ENCODE results near the gene ADAMTS13.

Gene ADAMTS13

GRCh38 chr9:133428617-133429101, 6.5 kb downstream of the ADAMTS13 start:
- Histone ChIP-seq H3K4me1 (ENCODE audit: control insufficient read depth, low read depth, low read length) (peaks cover 6% of the 10 kb centered on the region), H3K27ac (ENCODE audit: low read length) (no peak overlapping the region), H3K36me3 (ENCODE audit: control insufficient read depth, low read depth, low read length) (no peaks in the 10 kb centered on the region), H3K27me3 (ENCODE audit: control insufficient read depth, insufficient read depth, low read length) (peaks cover 19% of the 10 kb centered on the region), H3K9me3 (ENCODE audit: control insufficient read depth, low read depth, low read length) (no peaks in the 10 kb centered on the region), H3K4me3 (ENCODE audit: low read length) (peak overlapping the region; percentile 56), H3K9ac (ENCODE audit: low read length) (no peak overlapping the region)

- H3K36me3 ChIP-seq (ENCODE audit: control insufficient read depth, low read depth, low read length): no peaks in the 10 kb centered on the region
- no peak overlapping the region for H3K9ac ChIP-seq (ENCODE audit: low read length)
- peak overlapping the region; percentile 56 for H3K4me3 ChIP-seq (ENCODE audit: low read length)
- H3K9me3 ChIP-seq (ENCODE audit: control insufficient read depth, low read depth, low read length): no peaks in the 10 kb centered on the region
- H3K27ac ChIP-seq (ENCODE audit: low read length): no peak overlapping the region
- peaks cover 6% of the 10 kb centered on the region for H3K4me1 ChIP-seq (ENCODE audit: control insufficient read depth, low read depth, low read length)
- peaks cover 19% of the 10 kb centered on the region for H3K27me3 ChIP-seq (ENCODE audit: control insufficient read depth, insufficient read depth, low read length)
These were observed 7.0 kb downstream of the ADAMTS13 start for GRCh38 chr9:133429214-133429613.

- peak overlapping the region; percentile 32 for H3K9ac ChIP-seq (ENCODE audit: low read length)
- peaks cover 19% of the 10 kb centered on the region for H3K27me3 ChIP-seq (ENCODE audit: control insufficient read depth, insufficient read depth, low read length)
- H3K27ac ChIP-seq (ENCODE audit: low read length): no peak overlapping the region
- peak overlapping the region; percentile 56 for H3K4me3 ChIP-seq (ENCODE audit: low read length)
- H3K4me1 ChIP-seq (ENCODE audit: control insufficient read depth, low read depth, low read length): peaks cover 6% of the 10 kb centered on the region
- H3K9me3 ChIP-seq (ENCODE audit: control insufficient read depth, low read depth, low read length): no peaks in the 10 kb centered on the region
- no peaks in the 10 kb centered on the region for H3K36me3 ChIP-seq (ENCODE audit: control insufficient read depth, low read depth, low read length)
These were observed 7.5 kb downstream of the ADAMTS13 start for GRCh38 chr9:133429641-133430161.

GRCh38 chr9:133430244-133430643, 8.1 kb downstream of the ADAMTS13 start:
- Histone ChIP-seq H3K36me3 (ENCODE audit: control insufficient read depth, low read depth, low read length) (no peaks in the 10 kb centered on the region), H3K4me1 (ENCODE audit: control insufficient read depth, low read depth, low read length) (peaks cover 6% of the 10 kb centered on the region), H3K4me3 (ENCODE audit: low read length) (peak overlapping the region; percentile 56), H3K9me3 (ENCODE audit: control insufficient read depth, low read depth, low read length) (no peaks in the 10 kb centered on the region), H3K27me3 (ENCODE audit: control insufficient read depth, insufficient read depth, low read length) (peaks cover 19% of the 10 kb centered on the region), H3K27ac (ENCODE audit: low read length) (no peak overlapping the region), H3K9ac (ENCODE audit: low read length) (no peak overlapping the region)

- Histone ChIP-seq H3K4me1 (ENCODE audit: control insufficient read depth, low read depth, low read length) (no peaks in the 10 kb centered on the region), H3K36me3 (ENCODE audit: control insufficient read depth, low read depth, low read length) (no peaks in the 10 kb centered on the region), H3K4me3 (ENCODE audit: low read length) (no peak overlapping the region), H3K27me3 (ENCODE audit: control insufficient read depth, insufficient read depth, low read length) (peaks cover 10% of the 10 kb centered on the region), H3K9ac (ENCODE audit: low read length) (no peak overlapping the region), H3K27ac (ENCODE audit: low read length) (no peak overlapping the region), H3K9me3 (ENCODE audit: control insufficient read depth, low read depth, low read length) (no peaks in the 10 kb centered on the region)
These were observed 11.2 kb downstream of the ADAMTS13 start for GRCh38 chr9:133433351-133433843.

- no peaks in the 10 kb centered on the region for H3K27me3 ChIP-seq (ENCODE audit: control insufficient read depth, insufficient read depth, low read length)
- H3K9me3 ChIP-seq (ENCODE audit: control insufficient read depth, low read depth, low read length): no peaks in the 10 kb centered on the region
These were observed 14.5 kb downstream of the ADAMTS13 start for GRCh38 chr9:133436681-133437080.

GRCh38 chr9:133437753-133438531, 15.8 kb downstream of the ADAMTS13 start:
- Histone ChIP-seq H3K4me1 (ENCODE audit: control insufficient read depth, low read depth, low read length) (no peaks in the 10 kb centered on the region), H3K36me3 (ENCODE audit: control insufficient read depth, low read depth, low read length) (no peaks in the 10 kb centered on the region), H3K9ac (ENCODE audit: low read length) (no peak overlapping the region), H3K27ac (ENCODE audit: low read length) (no peak overlapping the region), H3K9me3 (ENCODE audit: control insufficient read depth, low read depth, low read length) (no peaks in the 10 kb centered on the region), H3K27me3 (ENCODE audit: control insufficient read depth, insufficient read depth, low read length) (no peaks in the 10 kb centered on the region), H3K4me3 (ENCODE audit: low read length) (no peak overlapping the region)

More at GRCh38 chr9:133436681-133437080, 14.5 kb downstream of the ADAMTS13 start:
- H3K9ac ChIP-seq (ENCODE audit: low read length): no peak overlapping the region
- H3K4me1 ChIP-seq (ENCODE audit: control insufficient read depth, low read depth, low read length): no peaks in the 10 kb centered on the region
- no peak overlapping the region for H3K27ac ChIP-seq (ENCODE audit: low read length)
- no peaks in the 10 kb centered on the region for H3K36me3 ChIP-seq (ENCODE audit: control insufficient read depth, low read depth, low read length)
- no peak overlapping the region for H3K4me3 ChIP-seq (ENCODE audit: low read length)

GRCh38 chr9:133439337-133439736, 17.2 kb downstream of the ADAMTS13 start:
- no peak overlapping the region for H3K4me3 ChIP-seq (ENCODE audit: low read length)
- no peak overlapping the region for H3K27ac ChIP-seq (ENCODE audit: low read length)
- H3K36me3 ChIP-seq (ENCODE audit: control insufficient read depth, low read depth, low read length): no peaks in the 10 kb centered on the region
- H3K4me1 ChIP-seq (ENCODE audit: control insufficient read depth, low read depth, low read length): no peaks in the 10 kb centered on the region
- no peak overlapping the region for H3K9ac ChIP-seq (ENCODE audit: low read length)
- H3K27me3 ChIP-seq (ENCODE audit: control insufficient read depth, insufficient read depth, low read length): no peaks in the 10 kb centered on the region
- no peaks in the 10 kb centered on the region for H3K9me3 ChIP-seq (ENCODE audit: control insufficient read depth, low read depth, low read length)

GRCh38 chr9:133440874-133441273, 18.7 kb downstream of the ADAMTS13 start:
- Histone ChIP-seq H3K27ac (ENCODE audit: low read length) (no peak overlapping the region), H3K27me3 (ENCODE audit: control insufficient read depth, insufficient read depth, low read length) (no peaks in the 10 kb centered on the region), H3K4me1 (ENCODE audit: control insufficient read depth, low read depth, low read length) (no peaks in the 10 kb centered on the region), H3K4me3 (ENCODE audit: low read length) (no peak overlapping the region), H3K9ac (ENCODE audit: low read length) (no peak overlapping the region), H3K36me3 (ENCODE audit: control insufficient read depth, low read depth, low read length) (no peaks in the 10 kb centered on the region), H3K9me3 (ENCODE audit: control insufficient read depth, low read depth, low read length) (no peaks in the 10 kb centered on the region)

GRCh38 chr9:133441571-133441970, 19.4 kb downstream of the ADAMTS13 start:
- no peaks in the 10 kb centered on the region for H3K27me3 ChIP-seq (ENCODE audit: control insufficient read depth, insufficient read depth, low read length)

GRCh38 chr9:133443248-133443647, 21.1 kb downstream of the ADAMTS13 start:
- Histone ChIP-seq H3K36me3 (ENCODE audit: control insufficient read depth, low read depth, low read length) (no peaks in the 10 kb centered on the region), H3K4me1 (ENCODE audit: control insufficient read depth, low read depth, low read length) (no peaks in the 10 kb centered on the region), H3K27me3 (ENCODE audit: control insufficient read depth, insufficient read depth, low read length) (no peaks in the 10 kb centered on the region), H3K27ac (ENCODE audit: low read length) (no peak overlapping the region), H3K4me3 (ENCODE audit: low read length) (no peak overlapping the region), H3K9ac (ENCODE audit: low read length) (no peak overlapping the region), H3K9me3 (ENCODE audit: control insufficient read depth, low read depth, low read length) (no peaks in the 10 kb centered on the region)

More at GRCh38 chr9:133441571-133441970, 19.4 kb downstream of the ADAMTS13 start:
- H3K4me1 ChIP-seq (ENCODE audit: control insufficient read depth, low read depth, low read length): no peaks in the 10 kb centered on the region
- no peaks in the 10 kb centered on the region for H3K36me3 ChIP-seq (ENCODE audit: control insufficient read depth, low read depth, low read length)
- H3K27ac ChIP-seq (ENCODE audit: low read length): no peak overlapping the region
- no peak overlapping the region for H3K4me3 ChIP-seq (ENCODE audit: low read length)
- no peak overlapping the region for H3K9ac ChIP-seq (ENCODE audit: low read length)
- H3K9me3 ChIP-seq (ENCODE audit: control insufficient read depth, low read depth, low read length): no peaks in the 10 kb centered on the region
